K562 (cell line): ENCODE results near the gene GLYATL3. TPM values are rescaled to one million over a fixed set of nuclear protein-coding genes. Genes with fewer than 3 reads are reported as not detected.

Source experiments
- ATAC-seq: fragments of 200-7000 bp; cut with Tn5 transposase; 3 replicates; pipeline ENCODE4 v1.9.1; 2020; ENCODE audit warnings: moderate library complexity
- BruUV-seq: library from RNA; stranded (reverse); fragments of 400-500 nt; replicated peaks from 2 replicates; lab custom pipeline; 2021; lab: Mats Ljungman, UMichigan
- CTCF ChIA-PET: fragments of 300-600 bp; formaldehyde crosslinking; extraction: SDS; loops from one replicate; lab custom pipeline; 2021; ENCODE audit warnings: low intra/inter-chr PET ratio; lab: Yijun Ruan, JAX
- POLR2A ChIA-PET: fragments of 300-600, 350-650 bp; sonication (Branson Sonifier 250); formaldehyde crosslinking; extraction: SDS; loops from one replicate; lab custom pipeline; 2021; ENCODE audit warnings: antibody characterized with exemption, inconsistent platforms; lab: Yijun Ruan, JAX
- DNase-seq, 4 experiments: peaks; one replicate each; pipeline versions ENCODE4 v3.0.0 to v3.0.0-alpha.2; 2011 to 2018; ENCODE audit warnings: low spot score in 3 of 4, mixed read lengths in 3 of 4; ENCODE audit errors: extremely low read depth in 1 of 4
- FAIRE-seq: peaks from 2 replicates; lab custom pipeline; 2011; peaks lifted over from hg19 to GRCh38; lab: Jason Lieb, UNC
- H2AFZ ChIP-seq: 2 replicates; pipeline ENCODE4 v1.6.0; 2011; ENCODE audit warnings: low read depth, low read length, control low read depth, inconsistent platforms
- H3K27ac ChIP-seq: fragments of 200-600 bp; 3 replicates; pipeline ENCODE4 v1.8.0; 2011; ENCODE audit warnings: low read depth, mild to moderate bottlenecking, control low read depth, inconsistent platforms, low read length, moderate library complexity, mixed read lengths; ENCODE audit errors: extremely low read depth
- H3K27me3 ChIP-seq, 2 experiments: fragments of 300-600 bp in 1 of 2; 2 replicates in 1 of 2; 3 replicates in 1 of 2; pipeline versions ENCODE4 v1.6.0 to v1.8.0; 2011; ENCODE audit warnings: inconsistent platforms in 2 of 2, low read length in 2 of 2, mild to moderate bottlenecking in 1 of 2, mixed read lengths in 1 of 2, moderate library complexity in 1 of 2; ENCODE audit not compliant: control insufficient read depth in 2 of 2, insufficient read depth in 2 of 2
- H3K36me3 ChIP-seq: fragments of 300-600 bp; 3 replicates; pipeline ENCODE4 v1.8.0; 2011; ENCODE audit warnings: mild to moderate bottlenecking, low read length, inconsistent platforms; ENCODE audit not compliant: control insufficient read depth, insufficient read depth
- H3K4me1 ChIP-seq, 2 experiments: fragments of 200-600 bp in 1 of 2; replicated peaks in 1 of 2; 2 replicates in 1 of 2; 3 replicates in 1 of 2; pipeline versions ENCODE4 v1.5.1 to v1.8.0; 2011; ENCODE audit warnings: inconsistent platforms in 2 of 2, low read length in 2 of 2, mild to moderate bottlenecking in 1 of 2, mixed read lengths in 1 of 2, moderate library complexity in 1 of 2; ENCODE audit not compliant: control insufficient read depth in 2 of 2, insufficient read depth in 2 of 2
- H3K4me2 ChIP-seq: 2 replicates; pipeline ENCODE4 v1.6.1; 2011; ENCODE audit warnings: low read length, control low read depth, inconsistent platforms, mixed read lengths; ENCODE audit not compliant: insufficient read depth
- H3K4me3 ChIP-seq: fragments of 200-600 bp; sonication (generic), shearing (Covaris generic); 2 replicates; pipeline ENCODE4 v1.5.1; 2016; ENCODE audit warnings: control low read depth, inconsistent platforms
- H3K79me2 ChIP-seq: fragments of 200-600 bp; 3 replicates; pipeline ENCODE4 v1.8.0; 2011; ENCODE audit warnings: low read length, inconsistent platforms; ENCODE audit not compliant: control insufficient read depth, insufficient read depth
- H3K9ac ChIP-seq, 2 experiments: 2 replicates each; pipeline versions ENCODE4 v1.6.0 to v1.6.1; 2011; ENCODE audit warnings: low read depth in 2 of 2, low read length in 2 of 2, control low read depth in 1 of 2, inconsistent platforms in 1 of 2, mild to moderate bottlenecking in 1 of 2, mixed read lengths in 1 of 2; ENCODE audit not compliant: insufficient read depth in 1 of 2
- H3K9me1 ChIP-seq: one replicate; pipeline ENCODE4 v1.6.0; 2011; ENCODE audit warnings: inconsistent platforms, mild to moderate bottlenecking, low read length, moderate library complexity; ENCODE audit not compliant: control insufficient read depth, insufficient read depth
- H3K9me3 ChIP-seq: replicated peaks from 2 replicates; pipeline ENCODE4 v1.5.1; 2011; ENCODE audit warnings: low read depth, low read length, inconsistent platforms; ENCODE audit not compliant: control insufficient read depth, insufficient read depth
- H4K20me1 ChIP-seq: replicated peaks from 2 replicates; pipeline ENCODE4 v1.6.1; 2011; ENCODE audit warnings: low read length, inconsistent platforms, mixed read lengths; ENCODE audit not compliant: control insufficient read depth, insufficient read depth
- BMI1 ChIP-seq: fragments of 150-350 bp; IDR thresholded peaks from 2 replicates; pipeline ENCODE4 v1.6.1; 2014; ENCODE audit warnings: low read length
- CCNT2 ChIP-seq: IDR thresholded peaks from 2 replicates; pipeline ENCODE4 v1.6.1; 2011; ENCODE audit warnings: borderline replicate concordance, low read depth, mild to moderate bottlenecking, moderate library complexity, mixed read lengths, low read length; ENCODE audit not compliant: insufficient read length; ENCODE audit errors: extremely low read depth
- ETV1 ChIP-seq: fragments of 450-650 bp; conservative IDR thresholded peaks from 2 replicates; pipeline ENCODE4 v1.6.1; 2016; ENCODE audit warnings: missing genetic modification characterization, control low read depth, low read depth, missing compliant biosample characterization
- HNRNPLL ChIP-seq: fragments of 200-400 bp; formaldehyde crosslinking; IDR thresholded peaks from 2 replicates; pipeline ENCODE4 v1.6.1; 2017; ENCODE audit warnings: low read length, low read depth, mild to moderate bottlenecking; ENCODE audit not compliant: poor library complexity, severe bottlenecking
- NFXL1 ChIP-seq: fragments of 450-650 bp; formaldehyde crosslinking; IDR thresholded peaks from 2 replicates; pipeline ENCODE4 v1.4.0; 2021; ENCODE audit warnings: mild to moderate bottlenecking
- PTRF ChIP-seq: fragments of 450-650 bp; IDR thresholded peaks from 2 replicates; pipeline ENCODE4 v1.6.1; 2016; ENCODE audit warnings: mild to moderate bottlenecking, missing genetic modification characterization, missing compliant biosample characterization
- TAF15 ChIP-seq: fragments of 200-400 bp; formaldehyde crosslinking; IDR thresholded peaks from 2 replicates; pipeline ENCODE4 v1.6.1; 2017; ENCODE audit warnings: mild to moderate bottlenecking, low read depth, low read length, moderate library complexity
- ZNF586 ChIP-seq: fragments of 450-650 bp; formaldehyde crosslinking; conservative IDR thresholded peaks from 2 replicates; pipeline ENCODE4 v1.4.0; 2020; ENCODE audit warnings: mild to moderate bottlenecking, moderate library complexity
- ZNF766 ChIP-seq: fragments of 200-800 bp; sonication (Bioruptor generic); conservative IDR thresholded peaks from 2 replicates; pipeline ENCODE4 v1.6.1; 2016; ENCODE audit warnings: missing genetic modification characterization, missing compliant biosample characterization
- WGBS: fragments of 100-300 bp; shearing (Covaris generic); methylation state at CpG from one replicate; pipeline ENCODE4 v1.1.6; 2016; ENCODE audit warnings: low coverage, mixed read lengths; ENCODE audit not compliant: insufficient coverage; ENCODE audit errors: missing lambda C conversion rate; 5-methylcytosine and 5-hydroxymethylcytosine counted together
- in situ Hi-C: fragments of 300-500 bp; cut with MboI; formaldehyde crosslinking; loops from 4 replicates; pipeline ENCODE4 v1.15.0; 2018; ENCODE audit warnings: inconsistent platforms, mixed read lengths
- intact Hi-C: fragments of 100-400 bp; cut with micrococcal nuclease; formaldehyde crosslinking; loops from 2 replicates; pipeline ENCODE4 v1.14.2; 2022
- polyA plus RNA-seq, 8 experiments: library from polyadenylated mRNA; depleted of rRNA in 4 of 8; stranded (reverse) in 5 of 8; unstranded in 3 of 8; fragments of >200 nt; fragmentation: Nextera tagmentation in 2 of 8; fragmentation: Illumina TruSeq in 1 of 8; extraction: Ambion mirVana in 2 of 8; extraction: Trizol in 1 of 8; gene quantifications; 2 replicates each; pipeline versions ENCODE4 v1.2.1 to v1.2.3, GENCODE V29; 2011 to 2014; ENCODE audit warnings: inconsistent platforms in 1 of 8, missing spikeins in 1 of 8
- total RNA-seq, 7 experiments: library from RNA; depleted of rRNA in 6 of 7; stranded (reverse); fragments of >200 nt in 6 of 7; fragmentation: Illumina TruSeq in 2 of 7; extraction: Trizol in 2 of 7; gene quantifications; 2 replicates each; pipeline versions ENCODE4 v1.2.1 to v1.2.3, GENCODE V29; 2011 to 2021; ENCODE audit warnings: low replicate concordance in 1 of 7
- TF ChIP-seq, protein P1 (sequence below): fragments of 250-450 bp; sonication (Bioruptor Pico); IDR thresholded peaks from 2 replicates; pipeline ENCODE4 v1.4.0; 2020

Gene GLYATL3
- total and polyA plus RNA-seq, 9 of the 15 experiments (the other 6 are each of a cell fraction or from before 2014, with no cell fraction given) = not detected

DNA sequence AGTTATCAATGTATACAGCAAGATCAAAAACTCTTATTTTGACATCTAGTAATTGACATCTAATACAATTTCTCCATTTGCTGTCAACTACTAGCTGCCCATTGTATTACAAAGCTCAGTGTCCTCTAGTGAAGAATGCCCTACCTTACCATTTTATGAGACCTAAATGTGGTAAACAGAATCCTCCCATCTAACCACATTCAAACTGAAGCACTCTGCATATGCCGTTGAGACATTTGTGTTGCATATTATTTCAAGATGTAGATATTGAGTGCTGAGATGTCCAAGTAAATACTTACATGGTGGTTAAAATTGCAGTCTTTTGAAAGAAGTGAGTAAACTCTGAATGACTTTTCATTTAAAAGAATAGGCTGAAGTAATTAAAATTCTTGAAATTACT is 597 bp upstream of the GLYATL3 start:
- no peak overlapping the region for H3K4me2 ChIP-seq
- no peaks in the 10 kb centered on the region for H3K36me3 ChIP-seq
- TF ChIP-seq CCNT2 (no peak), NFXL1 (CRISPR knock-in tag) (no peak), ZNF586 (CRISPR knock-in tag) (no peak), ETV1 (no peak), PTRF (tag) (no peak), ZNF766 (no peak)
- TF ChIP-seq, all 486 proteins: peak for 0
- no peaks in the 10 kb centered on the region for H4K20me1 ChIP-seq
- H3K9me1 ChIP-seq = no peaks in the 10 kb centered on the region
- no peak overlapping the region for H3K4me3 ChIP-seq
- no peaks in the 10 kb centered on the region for H3K4me1 ChIP-seq
- intact Hi-C loops (no loop called here), in situ Hi-C loops (no loop called here)
- ChIA-PET POLR2A (interaction anchor here (0.6 kb wide), 2 partner anchors 37 to 217 kb away, joined by 3 read pairs; no protein-coding TSS in a partner anchor), CTCF (no interaction called here)
- BruUV-seq = no TSS peak
- no peaks in the 10 kb centered on the region for H3K9me3 ChIP-seq
- DNase-seq (no peak), ATAC-seq (no peak), FAIRE-seq (no peak)
- H3K27me3 ChIP-seq = no peaks in the 10 kb centered on the region
- no peak overlapping the region for H2AFZ ChIP-seq
- 11% methylated on average over 1 of the region's 1 CpG for WGBS
- no peak overlapping the region for H3K9ac ChIP-seq
- no peak overlapping the region for H3K27ac ChIP-seq
- H3K79me2 ChIP-seq = no peaks in the 10 kb centered on the region

DNA sequence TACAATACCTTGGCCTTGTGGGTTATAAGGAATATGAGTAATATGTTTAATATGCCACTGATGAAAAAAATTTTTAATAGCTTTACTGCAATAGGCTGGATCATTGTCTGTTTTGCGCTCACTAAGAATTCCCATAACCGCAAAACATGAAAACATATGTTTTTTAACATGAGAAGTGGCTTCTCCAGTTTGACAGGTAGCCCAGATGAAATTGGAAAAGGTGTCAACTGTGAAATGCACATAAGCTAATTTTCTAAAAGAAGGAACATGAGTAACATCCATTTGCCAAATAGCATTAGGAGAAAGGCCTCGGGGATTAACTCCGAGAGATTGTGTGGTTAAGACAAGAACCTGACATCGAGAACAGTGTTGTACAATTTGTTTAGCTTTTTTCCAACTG is 4.9 kb downstream of the GLYATL3 start:
- FAIRE-seq = no peak
- TF ChIP-seq HNRNPLL (no peak), BMI1 (no peak), TAF15 (no peak)
- TF ChIP-seq, protein P1, sequence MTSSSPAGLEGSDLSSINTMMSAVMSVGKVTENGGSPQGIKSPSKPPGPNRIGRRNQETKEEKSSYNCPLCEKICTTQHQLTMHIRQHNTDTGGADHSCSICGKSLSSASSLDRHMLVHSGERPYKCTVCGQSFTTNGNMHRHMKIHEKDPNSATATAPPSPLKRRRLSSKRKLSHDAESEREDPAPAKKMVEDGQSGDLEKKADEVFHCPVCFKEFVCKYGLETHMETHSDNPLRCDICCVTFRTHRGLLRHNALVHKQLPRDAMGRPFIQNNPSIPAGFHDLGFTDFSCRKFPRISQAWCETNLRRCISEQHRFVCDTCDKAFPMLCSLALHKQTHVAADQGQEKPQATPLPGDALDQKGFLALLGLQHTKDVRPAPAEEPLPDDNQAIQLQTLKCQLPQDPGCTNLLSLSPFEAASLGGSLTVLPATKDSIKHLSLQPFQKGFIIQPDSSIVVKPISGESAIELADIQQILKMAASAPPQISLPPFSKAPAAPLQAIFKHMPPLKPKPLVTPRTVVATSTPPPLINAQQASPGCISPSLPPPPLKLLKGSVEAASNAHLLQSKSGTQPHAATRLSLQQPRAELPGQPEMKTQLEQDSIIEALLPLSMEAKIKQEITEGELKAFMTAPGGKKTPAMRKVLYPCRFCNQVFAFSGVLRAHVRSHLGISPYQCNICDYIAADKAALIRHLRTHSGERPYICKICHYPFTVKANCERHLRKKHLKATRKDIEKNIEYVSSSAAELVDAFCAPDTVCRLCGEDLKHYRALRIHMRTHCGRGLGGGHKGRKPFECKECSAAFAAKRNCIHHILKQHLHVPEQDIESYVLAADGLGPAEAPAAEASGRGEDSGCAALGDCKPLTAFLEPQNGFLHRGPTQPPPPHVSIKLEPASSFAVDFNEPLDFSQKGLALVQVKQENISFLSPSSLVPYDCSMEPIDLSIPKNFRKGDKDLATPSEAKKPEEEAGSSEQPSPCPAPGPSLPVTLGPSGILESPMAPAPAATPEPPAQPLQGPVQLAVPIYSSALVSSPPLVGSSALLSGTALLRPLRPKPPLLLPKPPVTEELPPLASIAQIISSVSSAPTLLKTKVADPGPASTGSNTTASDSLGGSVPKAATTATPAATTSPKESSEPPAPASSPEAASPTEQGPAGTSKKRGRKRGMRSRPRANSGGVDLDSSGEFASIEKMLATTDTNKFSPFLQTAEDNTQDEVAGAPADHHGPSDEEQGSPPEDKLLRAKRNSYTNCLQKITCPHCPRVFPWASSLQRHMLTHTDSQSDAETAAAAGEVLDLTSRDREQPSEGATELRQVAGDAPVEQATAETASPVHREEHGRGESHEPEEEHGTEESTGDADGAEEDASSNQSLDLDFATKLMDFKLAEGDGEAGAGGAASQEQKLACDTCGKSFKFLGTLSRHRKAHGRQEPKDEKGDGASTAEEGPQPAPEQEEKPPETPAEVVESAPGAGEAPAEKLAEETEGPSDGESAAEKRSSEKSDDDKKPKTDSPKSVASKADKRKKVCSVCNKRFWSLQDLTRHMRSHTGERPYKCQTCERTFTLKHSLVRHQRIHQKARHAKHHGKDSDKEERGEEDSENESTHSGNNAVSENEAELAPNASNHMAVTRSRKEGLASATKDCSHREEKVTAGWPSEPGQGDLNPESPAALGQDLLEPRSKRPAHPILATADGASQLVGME (CRISPR knock-in tag) = no peak

More for the DNA sequence above, 4.9 kb downstream of the GLYATL3 start:
- no peak overlapping the region for H3K27ac ChIP-seq
- H3K79me2 ChIP-seq = no peaks in the 10 kb centered on the region
- no peak overlapping the region for H3K4me3 ChIP-seq
- no peaks in the 10 kb centered on the region for H3K9me1 ChIP-seq
- H2AFZ ChIP-seq = no peak overlapping the region
- intact Hi-C loops (no loop called here), in situ Hi-C loops (no loop called here)
- no peaks in the 10 kb centered on the region for H3K27me3 ChIP-seq
- no peaks in the 10 kb centered on the region for H3K36me3 ChIP-seq
- H3K9me3 ChIP-seq = peaks cover 6% of the 10 kb centered on the region; the same call in 1 of the 2 replicates
- no peak overlapping the region for H3K4me2 ChIP-seq
- ATAC-seq = no peak
- H3K4me1 ChIP-seq = no peaks in the 10 kb centered on the region
- no peak overlapping the region for H3K9ac ChIP-seq
- 60% methylated on average over 5 of the region's 5 CpGs for WGBS
- H4K20me1 ChIP-seq = no peaks in the 10 kb centered on the region
- no TSS peak for BruUV-seq
- ChIA-PET CTCF (no interaction called here), POLR2A (no interaction called here)
- DNase-seq = no peak
